Measurements from ENCODE around the gene ACY1.

DNA sequence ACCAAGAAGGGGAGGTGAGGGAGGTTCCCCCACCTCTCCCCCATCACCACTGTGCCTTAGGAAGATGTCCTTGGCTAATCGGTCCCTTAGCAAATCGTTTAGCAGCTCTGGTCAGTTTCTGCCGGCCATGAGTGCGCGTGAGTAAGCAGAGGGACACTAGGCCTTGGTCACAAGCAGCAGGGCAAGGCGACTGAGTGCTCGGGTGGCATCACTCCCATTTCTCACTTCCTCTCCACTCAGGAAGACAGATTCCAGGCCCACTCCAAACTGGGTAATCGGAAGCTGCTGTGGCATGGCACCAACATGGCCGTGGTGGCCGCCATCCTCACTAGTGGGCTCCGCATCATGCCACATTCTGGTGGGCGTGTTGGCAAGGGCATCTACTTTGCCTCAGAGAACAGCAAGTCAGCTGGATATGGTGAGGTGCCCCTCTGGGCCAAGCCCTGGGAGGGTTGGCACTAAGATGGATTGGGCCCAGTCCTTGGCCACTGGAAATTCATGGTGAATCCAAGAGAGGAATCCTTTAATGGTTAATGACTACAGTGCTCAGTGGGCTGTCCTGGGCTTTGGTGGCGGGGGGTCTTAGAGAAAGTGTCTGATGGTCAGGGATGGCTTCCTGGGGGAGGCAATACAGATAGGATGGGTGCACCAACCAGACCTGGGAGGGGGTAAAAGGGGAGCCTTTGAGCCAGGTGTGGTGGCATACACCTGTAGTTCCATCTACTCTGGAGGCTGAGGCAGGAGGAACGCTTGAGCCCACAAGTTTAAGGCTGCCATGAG, 37.2 kb upstream of the ACY1 start:
- no peak for TF ChIP-seq GATAD2B (conservative IDR thresholded peaks at IDR 0.05; ENCODE audit: low read depth)
- TF ChIP-seq, protein P1, sequence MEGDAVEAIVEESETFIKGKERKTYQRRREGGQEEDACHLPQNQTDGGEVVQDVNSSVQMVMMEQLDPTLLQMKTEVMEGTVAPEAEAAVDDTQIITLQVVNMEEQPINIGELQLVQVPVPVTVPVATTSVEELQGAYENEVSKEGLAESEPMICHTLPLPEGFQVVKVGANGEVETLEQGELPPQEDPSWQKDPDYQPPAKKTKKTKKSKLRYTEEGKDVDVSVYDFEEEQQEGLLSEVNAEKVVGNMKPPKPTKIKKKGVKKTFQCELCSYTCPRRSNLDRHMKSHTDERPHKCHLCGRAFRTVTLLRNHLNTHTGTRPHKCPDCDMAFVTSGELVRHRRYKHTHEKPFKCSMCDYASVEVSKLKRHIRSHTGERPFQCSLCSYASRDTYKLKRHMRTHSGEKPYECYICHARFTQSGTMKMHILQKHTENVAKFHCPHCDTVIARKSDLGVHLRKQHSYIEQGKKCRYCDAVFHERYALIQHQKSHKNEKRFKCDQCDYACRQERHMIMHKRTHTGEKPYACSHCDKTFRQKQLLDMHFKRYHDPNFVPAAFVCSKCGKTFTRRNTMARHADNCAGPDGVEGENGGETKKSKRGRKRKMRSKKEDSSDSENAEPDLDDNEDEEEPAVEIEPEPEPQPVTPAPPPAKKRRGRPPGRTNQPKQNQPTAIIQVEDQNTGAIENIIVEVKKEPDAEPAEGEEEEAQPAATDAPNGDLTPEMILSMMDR (IDR thresholded peaks at IDR 0.05 in 2 of 3, conservative IDR thresholded peaks at IDR 0.05 in 1 of 3; ENCODE audit: control insufficient read depth in 2 of 3, extremely low read depth in 1 of 3, insufficient read depth in 1 of 3, low read depth in 3 of 3, low read length in 3 of 3), result no peak
- TF ChIP-seq HDAC2 (IDR thresholded peaks at IDR 0.05), result no peak
- no peak for TF ChIP-seq TAF1 (IDR thresholded peaks at IDR 0.05; ENCODE audit: borderline replicate concordance, low read depth, low read length)
- no peak for TF ChIP-seq RAD21 (IDR thresholded peaks at IDR 0.05; ENCODE audit: insufficient read depth, low read depth, low read length)
- TF ChIP-seq MXI1 (IDR thresholded peaks at IDR 0.05; ENCODE audit: low read depth, low read length), result no peak
- TF ChIP-seq DPF2 (IDR thresholded peaks at IDR 0.05), result no peak
- TF ChIP-seq FOXK2 (IDR thresholded peaks at IDR 0.05), result no peak
- no peak for TF ChIP-seq RAD51 (IDR thresholded peaks at IDR 0.05)
- TF ChIP-seq CREB1 (IDR thresholded peaks at IDR 0.05; ENCODE audit: low read depth), result no peak
- TF ChIP-seq SMC3 (IDR thresholded peaks at IDR 0.05; ENCODE audit: borderline replicate concordance, low read length), result no peak
- no peak for TF ChIP-seq CBX3 (IDR thresholded peaks at IDR 0.05; ENCODE audit: borderline replicate concordance, low read depth)
- TF ChIP-seq EGR1 (IDR thresholded peaks at IDR 0.05; ENCODE audit: borderline replicate concordance in 1 of 2, low read depth in 2 of 2, low read length in 2 of 2), result no peak

Measured in GM12878 (cell line).